NCI-H1105 treated with DMSO at 0.1 percent for 48 hours (cell line): ENCODE results near the gene MMAB.

Experiments
- DNase-seq: peaks from one replicate; lab custom pipeline; 2025; lab: John Stamatoyannopoulos, UW

Gene MMAB

GRCh38 chr12:109583733-109584132 is 10.4 kb upstream of the MMAB start:
- DNase-seq = no peak

GRCh38 chr12:109582636-109583035 is 9.3 kb upstream of the MMAB start:
- DNase-seq = no peak

- DNase-seq = no peak
Observed at GRCh38 chr12:109581856-109582255, 8.6 kb upstream of the MMAB start.

GRCh38 chr12:109581334-109581691 is 8.0 kb upstream of the MMAB start:
- no peak for DNase-seq

- no peak for DNase-seq
Observed at GRCh38 chr12:109580684-109581333, 7.5 kb upstream of the MMAB start.

- DNase-seq = no peak
Observed at GRCh38 chr12:109580272-109580671, 7.0 kb upstream of the MMAB start.

GRCh38 chr12:109579639-109580038 is 6.3 kb upstream of the MMAB start:
- no peak for DNase-seq

GRCh38 chr12:109578330-109578927 is 5.1 kb upstream of the MMAB start:
- DNase-seq = no peak

- DNase-seq = no peak
Observed at GRCh38 chr12:109577311-109577710, 4.0 kb upstream of the MMAB start.

- DNase-seq = no peak
Observed at GRCh38 chr12:109575683-109576082, 2.4 kb upstream of the MMAB start.

GRCh38 chr12:109573914-109574244 is 575 bp upstream of the MMAB start:
- no peak for DNase-seq

- DNase-seq = no peak
Observed at GRCh38 chr12:109572506-109572845, 828 bp downstream of the MMAB start.

GRCh38 chr12:109571773-109572505 is 1.4 kb downstream of the MMAB start:
- DNase-seq = no peak

- DNase-seq = no peak
Observed at GRCh38 chr12:109568486-109568885, 4.8 kb downstream of the MMAB start.

- DNase-seq = no peak
Observed at GRCh38 chr12:109567967-109568366, 5.3 kb downstream of the MMAB start.

- DNase-seq = no peak
Observed at GRCh38 chr12:109567296-109567695, 6.0 kb downstream of the MMAB start.

GRCh38 chr12:109566424-109566823 is 6.9 kb downstream of the MMAB start:
- no peak for DNase-seq

- DNase-seq = no peak
Observed at GRCh38 chr12:109563291-109564284, 9.7 kb downstream of the MMAB start.

- DNase-seq = no peak
Observed at GRCh38 chr12:109562871-109563270, 10.4 kb downstream of the MMAB start.

- DNase-seq = no peak
Observed at GRCh38 chr12:109561711-109562030, 11.6 kb downstream of the MMAB start.

- DNase-seq = no peak
Observed at GRCh38 chr12:109560867-109561710, 12.2 kb downstream of the MMAB start.

GRCh38 chr12:109559601-109560000 is 13.7 kb downstream of the MMAB start:
- no peak for DNase-seq
